Endothelial cell of umbilical vein (primary cell): Measurements from ENCODE around the gene TRAPPC11.

Source experiments
- EZH2 ChIP-seq: IDR thresholded peaks from 2 replicates; pipeline ENCODE4 v1.6.1; 2012; ENCODE audit warnings: borderline replicate concordance, low read depth, mild to moderate bottlenecking, moderate library complexity, low read length, inconsistent platforms; ENCODE audit not compliant: severe bottlenecking
- FOS ChIP-seq: IDR thresholded peaks from 2 replicates; pipeline ENCODE4 v1.6.1; 2011; ENCODE audit warnings: mild to moderate bottlenecking, low read length, moderate library complexity, borderline replicate concordance; ENCODE audit not compliant: insufficient read depth
- MYC ChIP-seq: IDR thresholded peaks from one replicate; pipeline ENCODE4 v1.6.1; 2011; ENCODE audit warnings: mild to moderate bottlenecking, low read depth, low read length
- POLR2A ChIP-seq: IDR thresholded peaks from 2 replicates; pipeline ENCODE4 v1.6.1; 2012; ENCODE audit warnings: low read depth, mild to moderate bottlenecking, control low read depth, low read length
- POLR2AphosphoS5 ChIP-seq: IDR thresholded peaks from 2 replicates; pipeline ENCODE4 v1.6.1; 2012; ENCODE audit warnings: low read depth, mild to moderate bottlenecking, control low read depth, low read length, moderate library complexity; ENCODE audit not compliant: insufficient read depth
- TF ChIP-seq, protein P1 (sequence below), 2 donors: IDR thresholded peaks; 1 replicate in 1 of 2; 2 replicates in 1 of 2; pipeline ENCODE4 v1.5.1; 2011; ENCODE audit warnings: low read length in 2 of 2, mild to moderate bottlenecking in 2 of 2, moderate library complexity in 2 of 2, control low read depth in 1 of 2, inconsistent platforms in 1 of 2, low read depth in 1 of 2; ENCODE audit not compliant: insufficient read depth in 1 of 2; ENCODE audit errors: extremely low read depth in 1 of 2
- TF ChIP-seq, protein P2 (sequence below): IDR thresholded peaks from 2 replicates; pipeline ENCODE4 v1.6.1; 2011; ENCODE audit not compliant: insufficient read depth, insufficient read length

DNA sequence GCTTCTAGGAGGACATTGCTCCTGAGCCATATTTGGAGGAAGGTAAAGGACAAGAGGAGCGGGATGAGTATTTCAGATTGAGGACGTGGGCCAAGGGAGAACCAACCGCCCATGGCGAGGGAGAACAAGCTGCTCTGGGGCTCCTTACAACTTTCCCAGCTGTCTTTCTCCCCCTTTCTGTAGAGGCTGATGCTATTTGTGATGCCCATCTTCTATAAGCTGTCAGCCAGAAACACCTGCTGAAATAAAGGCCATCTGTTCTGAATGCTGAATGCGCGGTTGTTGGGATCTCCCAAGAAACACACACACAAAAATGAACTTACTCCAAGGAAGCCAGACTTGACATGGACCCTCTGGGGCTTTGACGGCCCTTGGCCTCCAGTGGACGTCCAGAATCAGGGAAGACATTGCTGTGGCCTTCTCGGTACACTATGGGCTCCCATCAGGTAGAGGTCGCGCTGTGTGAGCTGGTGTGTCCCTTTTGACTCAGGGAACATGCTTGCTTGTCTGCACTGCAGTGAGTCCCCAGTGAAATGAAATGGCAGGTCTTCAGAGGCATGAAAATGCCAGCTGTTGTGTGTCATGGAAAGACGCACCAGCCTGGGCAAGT is 31.0 kb upstream of the TRAPPC11 start:
- TF ChIP-seq EZH2 = no peak
- TF ChIP-seq, protein P1, sequence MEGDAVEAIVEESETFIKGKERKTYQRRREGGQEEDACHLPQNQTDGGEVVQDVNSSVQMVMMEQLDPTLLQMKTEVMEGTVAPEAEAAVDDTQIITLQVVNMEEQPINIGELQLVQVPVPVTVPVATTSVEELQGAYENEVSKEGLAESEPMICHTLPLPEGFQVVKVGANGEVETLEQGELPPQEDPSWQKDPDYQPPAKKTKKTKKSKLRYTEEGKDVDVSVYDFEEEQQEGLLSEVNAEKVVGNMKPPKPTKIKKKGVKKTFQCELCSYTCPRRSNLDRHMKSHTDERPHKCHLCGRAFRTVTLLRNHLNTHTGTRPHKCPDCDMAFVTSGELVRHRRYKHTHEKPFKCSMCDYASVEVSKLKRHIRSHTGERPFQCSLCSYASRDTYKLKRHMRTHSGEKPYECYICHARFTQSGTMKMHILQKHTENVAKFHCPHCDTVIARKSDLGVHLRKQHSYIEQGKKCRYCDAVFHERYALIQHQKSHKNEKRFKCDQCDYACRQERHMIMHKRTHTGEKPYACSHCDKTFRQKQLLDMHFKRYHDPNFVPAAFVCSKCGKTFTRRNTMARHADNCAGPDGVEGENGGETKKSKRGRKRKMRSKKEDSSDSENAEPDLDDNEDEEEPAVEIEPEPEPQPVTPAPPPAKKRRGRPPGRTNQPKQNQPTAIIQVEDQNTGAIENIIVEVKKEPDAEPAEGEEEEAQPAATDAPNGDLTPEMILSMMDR (IDR thresholded peaks at IDR 0.05; ENCODE audit: extremely low read depth in 1 of 2, insufficient read depth in 1 of 2, low read depth in 1 of 2, low read length in 2 of 2) = no peak
- no peak for TF ChIP-seq MYC
- TF ChIP-seq POLR2A = no peak
- TF ChIP-seq, protein P2, sequence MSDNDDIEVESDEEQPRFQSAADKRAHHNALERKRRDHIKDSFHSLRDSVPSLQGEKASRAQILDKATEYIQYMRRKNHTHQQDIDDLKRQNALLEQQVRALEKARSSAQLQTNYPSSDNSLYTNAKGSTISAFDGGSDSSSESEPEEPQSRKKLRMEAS = no peak
- TF ChIP-seq POLR2AphosphoS5 = no peak
- no peak for TF ChIP-seq FOS
